HepG2 (cell line): Measurements from ENCODE around the gene BCAS3. TPM values are rescaled to one million over a fixed set of nuclear protein-coding genes. Genes with fewer than 3 reads are reported as not detected.

Experiments used
- BATF2 ChIP-seq: sonication (generic); formaldehyde crosslinking; IDR thresholded peaks from 2 replicates; pipeline ENCODE4 v1.8.0; 2022; ENCODE audit warnings: mild to moderate bottlenecking, missing genetic modification reagents, moderate library complexity
- CEBPG ChIP-seq: IDR thresholded peaks from 2 replicates; pipeline ENCODE4 v1.6.1; 2016
- ELF1 ChIP-seq: sonication (generic); formaldehyde crosslinking; IDR thresholded peaks from 2 replicates; pipeline ENCODE4 v1.4.0; 2020; ENCODE audit warnings: missing genetic modification reagents
- HMGA1 ChIP-seq: sonication (generic); formaldehyde crosslinking; conservative IDR thresholded peaks from 2 replicates; pipeline ENCODE4 v1.4.0; 2020; ENCODE audit warnings: missing genetic modification reagents
- KLF6 ChIP-seq: IDR thresholded peaks from 2 replicates; pipeline ENCODE4 v1.8.0; 2016; ENCODE audit warnings: missing biosample characterization, missing genetic modification reagents
- MED1 ChIP-seq: sonication (generic); formaldehyde crosslinking; IDR thresholded peaks from 2 replicates; pipeline ENCODE4 v1.4.0; 2020; ENCODE audit warnings: missing genetic modification reagents
- MYPOP ChIP-seq: sonication (generic); formaldehyde crosslinking; IDR thresholded peaks from 2 replicates; pipeline ENCODE4 v1.8.1; 2023; ENCODE audit warnings: mild to moderate bottlenecking, moderate library complexity, missing genetic modification reagents
- NBN ChIP-seq: fragments of 450-650 bp; conservative IDR thresholded peaks from 2 replicates; pipeline ENCODE4 v1.6.1; 2017
- NFE2L1 ChIP-seq: sonication (generic); formaldehyde crosslinking; IDR thresholded peaks from 2 replicates; pipeline ENCODE4 v1.4.0; 2020; ENCODE audit warnings: missing genetic modification reagents, mild to moderate bottlenecking, borderline replicate concordance
- RBFOX2 ChIP-seq: fragments of 200-400 bp; formaldehyde crosslinking; IDR thresholded peaks from 2 replicates; pipeline ENCODE4 v1.6.1; 2017; ENCODE audit warnings: low read depth, mild to moderate bottlenecking, low read length
- RFXANK ChIP-seq: IDR thresholded peaks from 2 replicates; pipeline ENCODE4 v1.6.1; 2016
- TSC22D2 ChIP-seq: sonication (generic); formaldehyde crosslinking; IDR thresholded peaks from 2 replicates; pipeline ENCODE4 v1.5.1; 2020; ENCODE audit warnings: missing genetic modification reagents, mild to moderate bottlenecking, borderline replicate concordance
- ZBTB7B ChIP-seq: sonication (generic); formaldehyde crosslinking; IDR thresholded peaks from 2 replicates; pipeline ENCODE4 v1.4.0; 2020; ENCODE audit warnings: missing genetic modification reagents
- ZNF124 ChIP-seq: sonication (generic); formaldehyde crosslinking; IDR thresholded peaks from 2 replicates; pipeline ENCODE4 v1.4.0; 2020; ENCODE audit warnings: missing genetic modification reagents
- ZNF232 ChIP-seq: sonication (generic); formaldehyde crosslinking; IDR thresholded peaks from 2 replicates; pipeline ENCODE4 v1.4.0; 2020; ENCODE audit warnings: missing genetic modification reagents, borderline replicate concordance
- ZNF280D ChIP-seq: sonication (generic); formaldehyde crosslinking; IDR thresholded peaks from 2 replicates; pipeline ENCODE4 v1.5.1; 2020; ENCODE audit warnings: mild to moderate bottlenecking, missing genetic modification reagents
- ZNF326 ChIP-seq: sonication (generic); formaldehyde crosslinking; IDR thresholded peaks from 2 replicates; pipeline ENCODE4 v1.4.0; 2020; ENCODE audit warnings: missing genetic modification reagents, borderline replicate concordance
- ZNF333 ChIP-seq: sonication (generic); formaldehyde crosslinking; IDR thresholded peaks from 2 replicates; pipeline ENCODE4 v1.4.0; 2020; ENCODE audit warnings: mild to moderate bottlenecking, missing genetic modification reagents, borderline replicate concordance
- ZNF382 ChIP-seq: sonication (generic); formaldehyde crosslinking; IDR thresholded peaks from 2 replicates; pipeline ENCODE4 v1.5.0; 2020; ENCODE audit warnings: missing genetic modification reagents, mild to moderate bottlenecking, borderline replicate concordance
- ZNF503 ChIP-seq: sonication (generic); formaldehyde crosslinking; IDR thresholded peaks from 2 replicates; pipeline ENCODE4 v1.4.0; 2020; ENCODE audit warnings: missing genetic modification reagents
- ZNF557 ChIP-seq: sonication (generic); formaldehyde crosslinking; IDR thresholded peaks from 2 replicates; pipeline ENCODE4 v1.4.0; 2020; ENCODE audit warnings: missing genetic modification reagents
- ZNF839 ChIP-seq: sonication (generic); formaldehyde crosslinking; IDR thresholded peaks from 2 replicates; pipeline ENCODE4 v1.4.0; 2020; ENCODE audit warnings: missing genetic modification reagents, mild to moderate bottlenecking, borderline replicate concordance
- polyA plus RNA-seq, 8 experiments: library from polyadenylated mRNA; depleted of rRNA in 3 of 8; stranded (reverse) in 7 of 8; unstranded in 1 of 8; fragments of >200 nt; fragmentation: Illumina TruSeq in 4 of 8; extraction: Trizol in 4 of 8; gene quantifications; 2 replicates each; pipeline versions ENCODE4 v1.2.1 to v1.2.3, GENCODE V29; 2011 to 2016; ENCODE audit warnings: low read depth in 4 of 8, missing spikeins in 1 of 8, mixed read lengths in 1 of 8; ENCODE audit not compliant: insufficient read depth in 1 of 8
- total RNA-seq, 5 experiments: library from RNA; depleted of rRNA; stranded (reverse); fragments of >200 nt; fragmentation: Illumina TruSeq; extraction: Trizol; gene quantifications; 2 replicates each; pipeline ENCODE4 v1.2.3, GENCODE V29; 2016; ENCODE audit warnings: low read depth in 1 of 5

The BCAS3 gene
- total and polyA plus RNA-seq, 2 of the 13 experiments (the other 11 are each of a cell fraction or from before 2014, with no cell fraction given) = 10.7 to 11.2 TPM

- TF ChIP-seq MYPOP (CRISPR knock-in tag) (no peak), RFXANK (CRISPR knock-in tag) (0 out of 2 replicates have a peak, but pooled peaks have one; percentile 20), NBN (no peak), ZNF382 (CRISPR knock-in tag) (no peak), BATF2 (CRISPR knock-in tag) (no peak), ZNF124 (peak; percentile 64), ZNF280D (CRISPR knock-in tag) (peak; percentile 67; the same call in 1 of the 2 replicates), ZNF326 (CRISPR knock-in tag) (no peak), ELF1 (peak; percentile 54; the same call in 1 of the 2 replicates), ZNF503 (CRISPR knock-in tag) (peak; percentile 100), ZNF333 (CRISPR knock-in tag) (no peak), ZNF232 (CRISPR knock-in tag) (peak; percentile 76; the same call in 1 of the 2 replicates), RBFOX2 (peak; percentile 31; the same call in 1 of the 2 replicates), MED1 (peak; percentile 87), HMGA1 (CRISPR knock-in tag) (no peak), ZBTB7B (CRISPR knock-in tag) (peak; percentile 90), NFE2L1 (CRISPR knock-in tag) (no peak), TSC22D2 (no peak), KLF6 (CRISPR knock-in tag) (peak; percentile 63; the same call in 1 of the 2 replicates), ZNF557 (CRISPR knock-in tag) (0 out of 2 replicates have a peak, but pooled peaks have one; percentile 62), ZNF839 (CRISPR knock-in tag) (0 out of 2 replicates have a peak, but pooled peaks have one; percentile 40), CEBPG (CRISPR knock-in tag) (peak; percentile 91)
Measured at GRCh38 chr17:61335845-61336655, 658.4 kb downstream of the BCAS3 start (continued).
